Liver (tissue), 9 donors: ENCODE measurements around the gene SNCA. TPM values are rescaled to one million over a fixed set of nuclear protein-coding genes. Genes with fewer than 3 reads are reported as not detected.
A peak's percentile ranks its signal among the peaks of the same experiment; 100 is the strongest.

Experiments
- DNase-seq: peaks from one replicate; pipeline ENCODE4 v3.0.0-alpha.2; 2017; ENCODE audit warnings: low spot score
- H3K27ac ChIP-seq, 2 donors: one replicate each; pipeline ENCODE4 v1.7.0; 2013; ENCODE audit warnings: inconsistent platforms in 2 of 2, low read length in 2 of 2, control low read depth in 1 of 2, low read depth in 1 of 2, mild to moderate bottlenecking in 1 of 2
- H3K27me3 ChIP-seq, 4 donors: one replicate each; pipeline versions ENCODE4 v1.6.1 to v1.7.0; 2013; ENCODE audit warnings: low read length in 3 of 4, inconsistent platforms in 1 of 4, mild to moderate bottlenecking in 1 of 4, moderate library complexity in 1 of 4; ENCODE audit not compliant: control insufficient read depth in 4 of 4, insufficient read depth in 4 of 4
- H3K36me3 ChIP-seq, 4 donors: one replicate each; pipeline versions ENCODE4 v1.6.1 to v1.7.0; 2013; ENCODE audit warnings: low read length in 3 of 4, mild to moderate bottlenecking in 3 of 4, low read depth in 1 of 4, moderate library complexity in 1 of 4; ENCODE audit not compliant: control insufficient read depth in 4 of 4, insufficient read depth in 3 of 4
- H3K4me1 ChIP-seq, 4 donors: one replicate each; pipeline versions ENCODE4 v1.6.1 to v1.7.0; 2013; ENCODE audit warnings: low read length in 3 of 4, mild to moderate bottlenecking in 3 of 4, moderate library complexity in 1 of 4; ENCODE audit not compliant: control insufficient read depth in 4 of 4, insufficient read depth in 4 of 4
- H3K4me3 ChIP-seq, 3 donors: one replicate each; pipeline versions ENCODE4 v1.6.1 to v1.7.0; 2013; ENCODE audit warnings: low read length in 3 of 3, control low read depth in 1 of 3, low read depth in 1 of 3, mild to moderate bottlenecking in 1 of 3
- H3K9ac ChIP-seq, 2 donors: one replicate each; pipeline ENCODE4 v1.7.0; 2013; ENCODE audit warnings: low read length in 2 of 2, mild to moderate bottlenecking in 2 of 2, moderate library complexity in 2 of 2, control low read depth in 1 of 2, low read depth in 1 of 2
- H3K9me3 ChIP-seq, 4 donors: one replicate each; pipeline versions ENCODE4 v1.6.1 to v1.7.0; 2013; ENCODE audit warnings: low read length in 3 of 4; ENCODE audit not compliant: control insufficient read depth in 4 of 4
- EGR1 ChIP-seq, 2 donors: IDR thresholded peaks; 2 replicates each; pipeline ENCODE4 v1.6.1; 2016 to 2018; ENCODE audit warnings: antibody characterized with exemption in 2 of 2, low read depth in 2 of 2
- FOXA1 ChIP-seq: IDR thresholded peaks from 2 replicates; pipeline ENCODE4 v1.6.1; 2016; ENCODE audit warnings: antibody characterized with exemption
- FOXA2 ChIP-seq: IDR thresholded peaks from 2 replicates; pipeline ENCODE4 v1.6.1; 2016; ENCODE audit warnings: antibody characterized with exemption
- GABPA ChIP-seq, 2 donors: IDR thresholded peaks in 1 of 2; conservative IDR thresholded peaks in 1 of 2; 2 replicates each; pipeline ENCODE4 v1.6.1; 2016; ENCODE audit warnings: antibody characterized with exemption in 2 of 2, mild to moderate bottlenecking in 1 of 2, moderate library complexity in 1 of 2
- HNF4A ChIP-seq, 2 donors: conservative IDR thresholded peaks; 2 replicates each; pipeline ENCODE4 v1.6.1; 2016; ENCODE audit warnings: antibody characterized with exemption in 2 of 2, mild to moderate bottlenecking in 2 of 2
- HNF4G ChIP-seq: IDR thresholded peaks from 2 replicates; pipeline ENCODE4 v1.6.1; 2016; ENCODE audit warnings: antibody characterized with exemption
- JUND ChIP-seq, 2 donors: IDR thresholded peaks; 2 replicates each; pipeline ENCODE4 v1.6.1; 2016; ENCODE audit warnings: antibody characterized with exemption in 2 of 2
- NR2F2 ChIP-seq: IDR thresholded peaks from 2 replicates; pipeline ENCODE4 v1.6.1; 2016; ENCODE audit warnings: antibody characterized with exemption
- RAD21 ChIP-seq, 2 donors: IDR thresholded peaks; 2 replicates each; pipeline ENCODE4 v1.6.1; 2016; ENCODE audit warnings: antibody characterized with exemption in 2 of 2, mild to moderate bottlenecking in 2 of 2
- RXRA ChIP-seq, 2 donors: IDR thresholded peaks; 2 replicates each; pipeline ENCODE4 v1.6.1; 2017 to 2018; ENCODE audit warnings: antibody characterized with exemption in 2 of 2, mild to moderate bottlenecking in 1 of 2
- TAF1 ChIP-seq: conservative IDR thresholded peaks from 2 replicates; pipeline ENCODE4 v1.6.1; 2016; ENCODE audit warnings: antibody characterized with exemption, mild to moderate bottlenecking
- YY1 ChIP-seq: IDR thresholded peaks from 2 replicates; pipeline ENCODE4 v1.6.1; 2016; ENCODE audit warnings: antibody characterized with exemption, mild to moderate bottlenecking
- WGBS: extraction: QIAGEN DNeasy Blood & Tissue Kit; methylation state at CpG from one replicate; pipeline ENCODE4 v1.1.7; 2013; 5-methylcytosine and 5-hydroxymethylcytosine counted together
- polyA plus RNA-seq, 2 donors: library from polyadenylated mRNA; stranded (reverse) in 1 of 2; unstranded in 1 of 2; fragments of 200-250 nt in 1 of 2; fragments of >200 nt in 1 of 2; fragmentation: Nextera tagmentation in 1 of 2; extraction: Ambion mirVana in 1 of 2; gene quantifications; one replicate each; pipeline versions ENCODE4 v1.2.1 to v1.2.3, GENCODE V29; 2013 to 2015
- total RNA-seq, 2 donors: library from RNA; depleted of rRNA; stranded (reverse); fragments of >200 nt; gene quantifications; one replicate each; pipeline ENCODE4 v1.2.3, GENCODE V29; 2014
- TF ChIP-seq, protein P1 (sequence below): IDR thresholded peaks from 2 replicates; pipeline ENCODE4 v1.6.1; 2016; ENCODE audit warnings: antibody characterized with exemption
- TF ChIP-seq, protein P2 (sequence below): IDR thresholded peaks from 2 replicates; pipeline ENCODE4 v1.6.1; 2016; ENCODE audit warnings: antibody characterized with exemption, mild to moderate bottlenecking
- TF ChIP-seq, protein P3 (sequence below): IDR thresholded peaks from 2 replicates; pipeline ENCODE4 v1.6.1; 2016; ENCODE audit warnings: antibody characterized with exemption
- TF ChIP-seq, protein P4 (sequence below): fragments of 150-350 bp; IDR thresholded peaks from 2 replicates; pipeline ENCODE4 v1.5.1; 2017; ENCODE audit warnings: improper control_type of control experiment, low read depth, low read length; ENCODE audit not compliant: missing input control
- donor health status: healthy.
- donor health status: healthy.
- donor health status: healthy.
- donor health status: healthy.
- donor health status: healthy.

Gene SNCA
- total RNA-seq (100 to 1,000 TPM in 1 of 2 donors, under 1 TPM in 1; 0.50 to 292 TPM), polyA plus RNA-seq (under 1 TPM; 0.44 to 0.89 TPM)

DNA sequence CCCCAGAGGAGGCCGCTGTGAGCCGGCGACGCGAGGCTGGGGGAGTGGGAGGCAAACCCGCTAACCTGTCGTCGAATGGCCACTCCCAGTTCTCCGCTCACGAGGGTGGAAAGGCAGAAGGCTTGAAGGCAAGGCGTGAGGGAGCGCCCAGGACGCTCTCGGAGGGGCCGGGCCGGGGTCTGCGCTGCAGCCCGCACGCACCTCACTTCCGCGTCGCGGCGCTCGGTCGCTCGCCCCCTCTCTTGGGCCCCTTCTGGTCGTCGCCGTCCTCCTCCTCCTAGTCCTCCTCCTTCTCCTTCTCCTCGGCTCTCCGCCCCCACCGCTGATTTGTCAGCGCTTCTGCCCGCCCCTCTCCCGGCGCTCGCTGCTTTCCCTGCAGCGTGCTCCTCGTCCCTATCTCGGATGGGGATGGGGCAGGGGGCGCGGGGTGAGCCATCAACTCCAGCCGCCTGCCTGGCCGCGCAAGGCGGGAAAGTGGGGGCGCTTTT is at the start of gene SNCA:
Gene SNCA (minus strand): TSS at position 265 of the 488 bp plus-strand sequence. CDS start 1,494 bp downstream, outside the sequence.
- H3K4me1 ChIP-seq, result peaks cover 0 to 8% (median 5%) of the 10 kb centered on the region in 4 donors
- H3K27ac ChIP-seq, result no peak within 1 kb of the TSS
- peak; percentile 80 for DNase-seq
- TF ChIP-seq HNF4G (no peak), TAF1 (no peak), EGR1 (IDR thresholded peaks at IDR 0.05; ENCODE audit: low read depth in 2 of 2) (no peak), JUND (IDR thresholded peaks at IDR 0.05) (no peak), NR2F2 (no peak), HNF4A (conservative IDR thresholded peaks at IDR 0.05) (no peak), GABPA (IDR thresholded peaks at IDR 0.05 in 1 of 2, conservative IDR thresholded peaks at IDR 0.05 in 1 of 2) (no peak)
- TF ChIP-seq, protein P1, sequence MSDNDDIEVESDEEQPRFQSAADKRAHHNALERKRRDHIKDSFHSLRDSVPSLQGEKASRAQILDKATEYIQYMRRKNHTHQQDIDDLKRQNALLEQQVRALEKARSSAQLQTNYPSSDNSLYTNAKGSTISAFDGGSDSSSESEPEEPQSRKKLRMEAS, result no peak
- TF ChIP-seq, protein P2, sequence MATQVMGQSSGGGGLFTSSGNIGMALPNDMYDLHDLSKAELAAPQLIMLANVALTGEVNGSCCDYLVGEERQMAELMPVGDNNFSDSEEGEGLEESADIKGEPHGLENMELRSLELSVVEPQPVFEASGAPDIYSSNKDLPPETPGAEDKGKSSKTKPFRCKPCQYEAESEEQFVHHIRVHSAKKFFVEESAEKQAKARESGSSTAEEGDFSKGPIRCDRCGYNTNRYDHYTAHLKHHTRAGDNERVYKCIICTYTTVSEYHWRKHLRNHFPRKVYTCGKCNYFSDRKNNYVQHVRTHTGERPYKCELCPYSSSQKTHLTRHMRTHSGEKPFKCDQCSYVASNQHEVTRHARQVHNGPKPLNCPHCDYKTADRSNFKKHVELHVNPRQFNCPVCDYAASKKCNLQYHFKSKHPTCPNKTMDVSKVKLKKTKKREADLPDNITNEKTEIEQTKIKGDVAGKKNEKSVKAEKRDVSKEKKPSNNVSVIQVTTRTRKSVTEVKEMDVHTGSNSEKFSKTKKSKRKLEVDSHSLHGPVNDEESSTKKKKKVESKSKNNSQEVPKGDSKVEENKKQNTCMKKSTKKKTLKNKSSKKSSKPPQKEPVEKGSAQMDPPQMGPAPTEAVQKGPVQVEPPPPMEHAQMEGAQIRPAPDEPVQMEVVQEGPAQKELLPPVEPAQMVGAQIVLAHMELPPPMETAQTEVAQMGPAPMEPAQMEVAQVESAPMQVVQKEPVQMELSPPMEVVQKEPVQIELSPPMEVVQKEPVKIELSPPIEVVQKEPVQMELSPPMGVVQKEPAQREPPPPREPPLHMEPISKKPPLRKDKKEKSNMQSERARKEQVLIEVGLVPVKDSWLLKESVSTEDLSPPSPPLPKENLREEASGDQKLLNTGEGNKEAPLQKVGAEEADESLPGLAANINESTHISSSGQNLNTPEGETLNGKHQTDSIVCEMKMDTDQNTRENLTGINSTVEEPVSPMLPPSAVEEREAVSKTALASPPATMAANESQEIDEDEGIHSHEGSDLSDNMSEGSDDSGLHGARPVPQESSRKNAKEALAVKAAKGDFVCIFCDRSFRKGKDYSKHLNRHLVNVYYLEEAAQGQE, result no peak
- H3K27me3 ChIP-seq, result peaks cover 0 to 8% (median 4%) of the 10 kb centered on the region in 4 donors
- H3K9me3 ChIP-seq, result no peaks in the 10 kb centered on the region
- H3K36me3 ChIP-seq, result no peaks in the 10 kb centered on the region
- H3K9ac ChIP-seq, result no peak within 1 kb of the TSS
- H3K4me3 ChIP-seq, result peak within 1 kb of the TSS; percentile 30 to 60 (median 51)
- 3% methylated on average over 48 of the region's 48 CpGs for WGBS

DNA sequence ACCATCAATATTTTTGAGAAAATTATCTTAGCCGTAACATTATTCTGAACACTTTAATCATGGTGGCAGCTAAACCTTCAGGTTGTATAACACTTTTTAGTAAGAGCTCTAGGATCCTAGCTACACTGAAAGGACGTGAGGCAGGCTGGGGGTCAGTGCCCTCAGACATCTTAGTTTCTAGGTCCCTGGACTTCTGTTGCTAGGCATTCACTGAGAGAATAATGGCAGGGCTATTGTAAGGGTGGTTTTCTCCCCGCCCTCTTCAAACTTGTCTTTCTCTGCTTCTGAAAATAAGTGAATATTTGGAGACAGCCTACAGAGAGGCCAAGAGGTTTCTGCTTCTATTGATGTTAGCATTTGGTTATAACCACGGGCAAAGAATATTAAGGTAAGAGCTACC is 42.3 kb upstream of the SNCA start:
- TF ChIP-seq, protein P2, result no peak
- TF ChIP-seq RAD21 (IDR thresholded peaks at IDR 0.05) (no peak), FOXA2 (no peak), RXRA (IDR thresholded peaks at IDR 0.05) (no peak), YY1 (no peak), TAF1 (no peak), HNF4G (no peak), EGR1 (IDR thresholded peaks at IDR 0.05; ENCODE audit: low read depth in 2 of 2) (no peak), GABPA (IDR thresholded peaks at IDR 0.05 in 1 of 2, conservative IDR thresholded peaks at IDR 0.05 in 1 of 2) (no peak), HNF4A (conservative IDR thresholded peaks at IDR 0.05) (no peak), NR2F2 (no peak), FOXA1 (no peak)
- TF ChIP-seq, protein P3, sequence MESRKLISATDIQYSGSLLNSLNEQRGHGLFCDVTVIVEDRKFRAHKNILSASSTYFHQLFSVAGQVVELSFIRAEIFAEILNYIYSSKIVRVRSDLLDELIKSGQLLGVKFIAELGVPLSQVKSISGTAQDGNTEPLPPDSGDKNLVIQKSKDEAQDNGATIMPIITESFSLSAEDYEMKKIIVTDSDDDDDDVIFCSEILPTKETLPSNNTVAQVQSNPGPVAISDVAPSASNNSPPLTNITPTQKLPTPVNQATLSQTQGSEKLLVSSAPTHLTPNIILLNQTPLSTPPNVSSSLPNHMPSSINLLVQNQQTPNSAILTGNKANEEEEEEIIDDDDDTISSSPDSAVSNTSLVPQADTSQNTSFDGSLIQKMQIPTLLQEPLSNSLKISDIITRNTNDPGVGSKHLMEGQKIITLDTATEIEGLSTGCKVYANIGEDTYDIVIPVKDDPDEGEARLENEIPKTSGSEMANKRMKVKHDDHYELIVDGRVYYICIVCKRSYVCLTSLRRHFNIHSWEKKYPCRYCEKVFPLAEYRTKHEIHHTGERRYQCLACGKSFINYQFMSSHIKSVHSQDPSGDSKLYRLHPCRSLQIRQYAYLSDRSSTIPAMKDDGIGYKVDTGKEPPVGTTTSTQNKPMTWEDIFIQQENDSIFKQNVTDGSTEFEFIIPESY, result no peak
- TF ChIP-seq, protein P4, sequence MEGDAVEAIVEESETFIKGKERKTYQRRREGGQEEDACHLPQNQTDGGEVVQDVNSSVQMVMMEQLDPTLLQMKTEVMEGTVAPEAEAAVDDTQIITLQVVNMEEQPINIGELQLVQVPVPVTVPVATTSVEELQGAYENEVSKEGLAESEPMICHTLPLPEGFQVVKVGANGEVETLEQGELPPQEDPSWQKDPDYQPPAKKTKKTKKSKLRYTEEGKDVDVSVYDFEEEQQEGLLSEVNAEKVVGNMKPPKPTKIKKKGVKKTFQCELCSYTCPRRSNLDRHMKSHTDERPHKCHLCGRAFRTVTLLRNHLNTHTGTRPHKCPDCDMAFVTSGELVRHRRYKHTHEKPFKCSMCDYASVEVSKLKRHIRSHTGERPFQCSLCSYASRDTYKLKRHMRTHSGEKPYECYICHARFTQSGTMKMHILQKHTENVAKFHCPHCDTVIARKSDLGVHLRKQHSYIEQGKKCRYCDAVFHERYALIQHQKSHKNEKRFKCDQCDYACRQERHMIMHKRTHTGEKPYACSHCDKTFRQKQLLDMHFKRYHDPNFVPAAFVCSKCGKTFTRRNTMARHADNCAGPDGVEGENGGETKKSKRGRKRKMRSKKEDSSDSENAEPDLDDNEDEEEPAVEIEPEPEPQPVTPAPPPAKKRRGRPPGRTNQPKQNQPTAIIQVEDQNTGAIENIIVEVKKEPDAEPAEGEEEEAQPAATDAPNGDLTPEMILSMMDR, result no peak
- no peak for DNase-seq
- peaks cover 0 to 4% (median 0%) of the 10 kb centered on the region in 4 donors for H3K27me3 ChIP-seq
- WGBS, result 77% methylated on average over 4 of the region's 4 CpGs
- no peaks in the 10 kb centered on the region for H3K4me1 ChIP-seq
- H3K27ac ChIP-seq, result no peak overlapping the region
- no peak overlapping the region for H3K9ac ChIP-seq
- no peaks in the 10 kb centered on the region for H3K36me3 ChIP-seq
- H3K4me3 ChIP-seq, result no peak overlapping the region
- no peaks in the 10 kb centered on the region for H3K9me3 ChIP-seq
